ENCODE measurements around the gene ADCK2. TPM values are rescaled to one million over a fixed set of nuclear protein-coding genes. Genes with fewer than 3 reads are reported as not detected.

Gene ADCK2
- polyA plus RNA-seq, 3 donors, result 8.7 to 28.7 (median 18.3) TPM

DNA sequence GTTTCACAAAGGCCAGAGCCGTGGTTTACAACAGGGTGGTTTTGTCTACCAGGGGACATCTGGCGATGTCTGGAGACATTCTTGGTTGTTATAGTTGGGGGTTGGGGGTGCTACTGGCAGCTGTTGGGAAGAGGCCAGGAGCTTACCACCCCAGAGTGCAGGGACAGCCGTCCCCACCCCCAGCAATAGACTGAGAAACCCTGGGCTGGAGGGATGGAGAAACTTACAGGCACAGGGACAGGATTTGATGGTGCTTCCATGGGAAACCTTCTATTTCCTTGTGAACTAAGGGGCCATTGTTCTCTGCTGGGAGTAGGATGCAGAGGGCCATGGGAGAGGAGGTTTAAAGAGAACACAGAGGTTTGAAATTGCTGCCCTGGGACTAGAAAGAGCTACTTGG lies 10.9 kb downstream of the ADCK2 start:
- intact Hi-C loops (cut with micrococcal nuclease), result no loop called here
- H3K36me3 ChIP-seq (replicated peaks in 1 of 2; ENCODE audit: control insufficient read depth in 1 of 2, insufficient read depth in 2 of 2, low read length in 2 of 2), result peaks cover 63 to 90% of the 10 kb centered on the region in 2 donors
- TF ChIP-seq, protein P1, sequence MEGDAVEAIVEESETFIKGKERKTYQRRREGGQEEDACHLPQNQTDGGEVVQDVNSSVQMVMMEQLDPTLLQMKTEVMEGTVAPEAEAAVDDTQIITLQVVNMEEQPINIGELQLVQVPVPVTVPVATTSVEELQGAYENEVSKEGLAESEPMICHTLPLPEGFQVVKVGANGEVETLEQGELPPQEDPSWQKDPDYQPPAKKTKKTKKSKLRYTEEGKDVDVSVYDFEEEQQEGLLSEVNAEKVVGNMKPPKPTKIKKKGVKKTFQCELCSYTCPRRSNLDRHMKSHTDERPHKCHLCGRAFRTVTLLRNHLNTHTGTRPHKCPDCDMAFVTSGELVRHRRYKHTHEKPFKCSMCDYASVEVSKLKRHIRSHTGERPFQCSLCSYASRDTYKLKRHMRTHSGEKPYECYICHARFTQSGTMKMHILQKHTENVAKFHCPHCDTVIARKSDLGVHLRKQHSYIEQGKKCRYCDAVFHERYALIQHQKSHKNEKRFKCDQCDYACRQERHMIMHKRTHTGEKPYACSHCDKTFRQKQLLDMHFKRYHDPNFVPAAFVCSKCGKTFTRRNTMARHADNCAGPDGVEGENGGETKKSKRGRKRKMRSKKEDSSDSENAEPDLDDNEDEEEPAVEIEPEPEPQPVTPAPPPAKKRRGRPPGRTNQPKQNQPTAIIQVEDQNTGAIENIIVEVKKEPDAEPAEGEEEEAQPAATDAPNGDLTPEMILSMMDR (IDR thresholded peaks at IDR 0.05), result no peak

DNA sequence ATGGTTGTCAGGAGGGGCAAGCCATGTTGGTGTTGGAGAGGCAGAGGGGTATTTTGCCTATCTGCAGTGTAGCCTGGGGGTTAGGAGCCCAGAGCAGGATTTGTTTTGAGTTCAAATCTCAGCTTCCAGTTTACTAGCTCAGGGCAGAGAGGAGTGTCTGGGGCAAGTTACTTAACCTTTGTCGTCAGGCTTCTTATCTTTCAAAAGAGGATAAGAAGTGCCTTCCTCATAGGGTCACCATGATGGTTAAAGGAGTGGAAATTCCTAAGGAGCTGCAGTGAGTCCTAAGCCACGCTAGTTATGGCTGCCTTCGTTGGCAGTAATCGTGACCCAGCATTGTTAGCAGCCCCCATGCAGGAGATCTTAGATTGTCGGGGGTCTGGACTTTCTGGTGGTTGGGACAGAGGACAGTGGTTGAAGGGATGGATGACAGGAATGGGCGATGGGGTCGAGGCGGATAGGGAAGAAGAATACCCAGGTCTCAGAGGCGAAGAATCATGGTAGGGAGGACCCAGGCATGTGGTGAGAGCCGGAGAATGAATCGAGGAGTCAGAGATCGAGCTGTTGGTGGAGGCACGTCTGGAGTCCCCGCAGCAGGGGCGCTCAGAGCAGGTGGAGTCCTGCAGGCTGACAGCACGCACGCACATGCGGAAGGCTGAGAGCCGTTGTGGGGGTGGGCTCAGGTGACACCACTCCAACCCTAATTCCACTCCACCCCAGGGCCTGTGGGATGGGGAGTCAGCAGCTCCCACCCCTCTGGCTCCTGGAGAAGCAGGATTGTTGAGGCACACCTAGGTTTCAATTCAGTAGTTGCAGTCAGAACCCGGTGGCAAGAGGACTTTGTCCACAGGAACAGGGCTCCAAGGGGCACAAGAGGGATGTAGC lies 11.6 kb downstream of the ADCK2 start:
- no peak overlapping the region for H3K9ac ChIP-seq (ENCODE audit: insufficient read depth, low read length, poor library complexity, severe bottlenecking)
- no peak for DNase-seq
- H3K27ac Mint-ChIP-seq, result peak overlapping the region in 3 of 7 donors; percentile 25 to 30 (median 28)
- peaks cover 0 to 2% (median 0%) of the 10 kb centered on the region in 7 donors for H3K9me3 Mint-ChIP-seq
- no peaks in the 10 kb centered on the region for H4K20me1 ChIP-seq (ENCODE audit: insufficient read depth, low read length)
- no peak overlapping the region for H3K27ac ChIP-seq (ENCODE audit: low read depth in 1 of 2, low read length in 2 of 2)
- no peaks in the 10 kb centered on the region for H3K4me1 ChIP-seq (ENCODE audit: control insufficient read depth in 1 of 2, insufficient read depth in 2 of 2, low read length in 2 of 2)
- H3K4me1 Mint-ChIP-seq, result no peaks in the 10 kb centered on the region
- H2AFZ ChIP-seq (ENCODE audit: insufficient read depth, low read depth, low read length, poor library complexity, severe bottlenecking), result no peak overlapping the region
- intact Hi-C loops (cut with micrococcal nuclease), result no loop called here
- no peaks in the 10 kb centered on the region for H3K27me3 Mint-ChIP-seq (ENCODE audit: low read depth in 3 of 3)
- TF ChIP-seq, protein P1 (IDR thresholded peaks at IDR 0.05), result no peak
- H3K4me3 Mint-ChIP-seq, result no peak overlapping the region
- H3K4me2 ChIP-seq (replicated peaks; ENCODE audit: extremely low read depth, low read length, poor library complexity, severe bottlenecking), result no peak overlapping the region
- no peaks in the 10 kb centered on the region for H3K79me2 ChIP-seq (ENCODE audit: insufficient read depth, low read length)
- H3K9me3 ChIP-seq (replicated peaks in 1 of 2; ENCODE audit: control insufficient read depth in 1 of 2, insufficient read depth in 1 of 2, low read length in 2 of 2), result no peaks in the 10 kb centered on the region
- no peak overlapping the region for H3K4me3 ChIP-seq (replicated peaks in 1 of 3; ENCODE audit: low read depth in 2 of 3, low read length in 3 of 3)
- H3K36me3 Mint-ChIP-seq, result peaks cover 62 to 92% of the 10 kb centered on the region in 2 donors
- peaks cover 58 to 88% of the 10 kb centered on the region in 2 donors for H3K36me3 ChIP-seq (replicated peaks in 1 of 2; ENCODE audit: control insufficient read depth in 1 of 2, insufficient read depth in 2 of 2, low read length in 2 of 2)
- 98% methylated on average over 14 of the region's 20 CpGs for WGBS (ENCODE audit: insufficient coverage)
- no peaks in the 10 kb centered on the region for H3K27me3 ChIP-seq (ENCODE audit: control insufficient read depth in 2 of 2, insufficient read depth in 2 of 2, low read length in 2 of 2)

More for the DNA sequence above, 10.9 kb downstream of the ADCK2 start:
- Histone ChIP-seq H3K27me3 (ENCODE audit: control insufficient read depth in 2 of 2, insufficient read depth in 2 of 2, low read length in 2 of 2) (no peaks in the 10 kb centered on the region), H3K79me2 (ENCODE audit: insufficient read depth, low read length) (no peaks in the 10 kb centered on the region), H3K4me2 (replicated peaks; ENCODE audit: extremely low read depth, low read length, poor library complexity, severe bottlenecking) (no peak overlapping the region), H2AFZ (ENCODE audit: insufficient read depth, low read depth, low read length, poor library complexity, severe bottlenecking) (no peak overlapping the region), H3K9ac (ENCODE audit: insufficient read depth, low read length, poor library complexity, severe bottlenecking) (no peak overlapping the region), H4K20me1 (ENCODE audit: insufficient read depth, low read length) (no peaks in the 10 kb centered on the region), H3K9me3 (replicated peaks in 1 of 2; ENCODE audit: control insufficient read depth in 1 of 2, insufficient read depth in 1 of 2, low read length in 2 of 2) (no peaks in the 10 kb centered on the region), H3K4me1 (ENCODE audit: control insufficient read depth in 1 of 2, insufficient read depth in 2 of 2, low read length in 2 of 2) (no peaks in the 10 kb centered on the region), H3K4me3 (replicated peaks in 1 of 3; ENCODE audit: low read depth in 2 of 3, low read length in 3 of 3) (no peak overlapping the region), H3K27ac (ENCODE audit: low read depth in 1 of 2, low read length in 2 of 2) (no peak overlapping the region)
- H3K36me3 Mint-ChIP-seq, result peaks cover 66 to 95% of the 10 kb centered on the region in 2 donors
- H3K27me3 Mint-ChIP-seq (ENCODE audit: low read depth in 3 of 3), result no peaks in the 10 kb centered on the region
- no peaks in the 10 kb centered on the region for H3K4me1 Mint-ChIP-seq
- H3K4me3 Mint-ChIP-seq, result no peak overlapping the region
- H3K27ac Mint-ChIP-seq, result peak overlapping the region in 1 of 7 donors; percentile 63
- peaks cover 0 to 2% (median 0%) of the 10 kb centered on the region in 7 donors for H3K9me3 Mint-ChIP-seq
- WGBS (ENCODE audit: insufficient coverage), result 100% methylated on average over 1 of the region's 3 CpGs
- no peak for DNase-seq
